ENCODE data around the gene CAMTA1. TPM values are rescaled to one million over a fixed set of nuclear protein-coding genes. Genes with fewer than 3 reads are reported as not detected.

The CAMTA1 gene
- polyA plus RNA-seq, 1 of the 3 experiments (the other 2 are of a cell fraction) = 63.1 TPM

GRCh38 chr1:7010534-7011200, 225.4 kb downstream of the CAMTA1 start:
- TF ChIP-seq GABPA (IDR thresholded peaks at IDR 0.05; ENCODE audit: low read depth) (no peak), EP300 (IDR thresholded peaks at IDR 0.05; ENCODE audit: borderline replicate concordance in 1 of 2, low read depth in 1 of 2, low read length in 1 of 2) (no peak), POLR2AphosphoS5 (IDR thresholded peaks at IDR 0.05; ENCODE audit: low read depth, low read length) (no peak), SIN3A (IDR thresholded peaks at IDR 0.05; ENCODE audit: borderline replicate concordance, low read depth, low read length) (no peak), SMC3 (IDR thresholded peaks at IDR 0.05; ENCODE audit: low read depth, low read length) (no peak), CTCF (IDR thresholded peaks at IDR 0.05) (no peak), USF2 (IDR thresholded peaks at IDR 0.05; ENCODE audit: borderline replicate concordance, low read depth, low read length) (no peak), TCF12 (IDR thresholded peaks at IDR 0.05) (no peak), TAF1 (IDR thresholded peaks at IDR 0.05; ENCODE audit: borderline replicate concordance, low read depth, low read length) (no peak), NFIC (IDR thresholded peaks at IDR 0.05; ENCODE audit: borderline replicate concordance) (no peak), MXI1 (IDR thresholded peaks at IDR 0.05; ENCODE audit: low read depth, low read length) (no peak), ZBTB33 (IDR thresholded peaks at IDR 0.05; ENCODE audit: borderline replicate concordance, low read depth) (no peak), FOSL2 (IDR thresholded peaks at IDR 0.05; ENCODE audit: borderline replicate concordance, low read depth) (no peak), GATA2 (CRISPR knock-in tag; IDR thresholded peaks at IDR 0.05) (no peak), MAX (IDR thresholded peaks at IDR 0.05; ENCODE audit: low read depth) (no peak), IRF3 (IDR thresholded peaks at IDR 0.05; ENCODE audit: low read depth, low read length) (no peak), NRF1 (IDR thresholded peaks at IDR 0.05; ENCODE audit: low read depth, low read length) (no peak)
- no peak for DNase-seq
- Histone ChIP-seq H3F3A (replicated peaks; ENCODE audit: insufficient read depth) (no peaks in the 10 kb centered on the region), H3K27me3 (ENCODE audit: insufficient read depth) (no peaks in the 10 kb centered on the region), H3K9me3 (no peaks in the 10 kb centered on the region), H3K36me3 (replicated peaks in 1 of 2; ENCODE audit: control insufficient read depth in 1 of 2, insufficient read depth in 2 of 2, low read length in 1 of 2) (no peaks in the 10 kb centered on the region), H3K9me2 (no peaks in the 10 kb centered on the region), H2AFZ (ENCODE audit: low read depth) (no peak overlapping the region), H3K79me2 (ENCODE audit: insufficient read depth) (no peaks in the 10 kb centered on the region), H3K4me3 (ENCODE audit: low read depth in 2 of 2, low read length in 1 of 2) (no peak overlapping the region), H3K4me1 (ENCODE audit: control insufficient read depth in 1 of 2, insufficient read depth in 2 of 2, low read depth in 1 of 2, low read length in 1 of 2) (no peaks in the 10 kb centered on the region), H4K20me1 (ENCODE audit: insufficient read depth) (no peaks in the 10 kb centered on the region), H3K9ac (no peak overlapping the region), H3K27ac (ENCODE audit: low read depth in 2 of 2, low read length in 1 of 2) (no peak overlapping the region), H3K4me2 (no peak overlapping the region)
- CTCF ChIA-PET = interaction anchor here (0.8 to 2.8 kb wide), 3 partner anchors 32 to 291 kb away, joined by 3 to 14 read pairs (median 3); no protein-coding TSS in a partner anchor
- 24% methylated on average over 6 of the region's 13 CpGs for WGBS (ENCODE audit: low lambda C conversion rate)
- POLR2A ChIA-PET = no interaction called here
